ENCODE results near the gene INHBC. TPM values are rescaled to one million over a fixed set of nuclear protein-coding genes. Genes with fewer than 3 reads are reported as not detected.

The INHBC gene
- total RNA-seq, 4 donors from 2014 or later, result not detected

GRCh38 chr12:57460841-57461275 lies 26.3 kb downstream of the INHBC start:
- H3K27ac ChIP-seq, result peak overlapping the region in 3 of 4 donors; percentile 80 to 89 (median 83)
- H3K9me3 ChIP-seq, result no peaks in the 10 kb centered on the region
- no peaks in the 10 kb centered on the region for H3K27me3 ChIP-seq
- no peak for TF ChIP-seq POLR2A (IDR thresholded peaks at IDR 0.05)
- no peak for TF ChIP-seq CTCF (IDR thresholded peaks at IDR 0.05)
- no peaks in the 10 kb centered on the region for H3K36me3 ChIP-seq
- peak overlapping the region; percentile 59 to 74 (median 67) for H3K4me3 ChIP-seq
- DNase-seq, result no peak
- H3K4me1 ChIP-seq, result peaks cover 8 to 35% (median 15%) of the 10 kb centered on the region in 4 donors

- Histone ChIP-seq H3K27me3 (no peaks in the 10 kb centered on the region), H3K4me3 (peak overlapping the region; percentile 46 to 74 (median 67)), H3K4me1 (peaks cover 8 to 30% (median 15%) of the 10 kb centered on the region in 4 donors), H3K36me3 (no peaks in the 10 kb centered on the region), H3K9me3 (no peaks in the 10 kb centered on the region), H3K27ac (peak overlapping the region; percentile 49 to 89 (median 82))
- no peak for TF ChIP-seq POLR2A (IDR thresholded peaks at IDR 0.05)
- no peak for TF ChIP-seq CTCF (IDR thresholded peaks at IDR 0.05)
- DNase-seq, result peak; percentile 71 to 82 (median 76)
Measured at GRCh38 chr12:57461276-57461916, 26.8 kb downstream of the INHBC start.

- no peaks in the 10 kb centered on the region for H3K27me3 ChIP-seq
- H3K36me3 ChIP-seq, result no peaks in the 10 kb centered on the region
- H3K27ac ChIP-seq, result peak overlapping the region; percentile 49 to 89 (median 82)
- H3K4me3 ChIP-seq, result peak overlapping the region; percentile 46 to 74 (median 67)
- DNase-seq, result no peak
- H3K9me3 ChIP-seq, result no peaks in the 10 kb centered on the region
- TF ChIP-seq POLR2A (IDR thresholded peaks at IDR 0.05), result no peak
- TF ChIP-seq CTCF (IDR thresholded peaks at IDR 0.05), result no peak
- peaks cover 8 to 30% (median 15%) of the 10 kb centered on the region in 4 donors for H3K4me1 ChIP-seq
Measured at GRCh38 chr12:57461917-57462250, 27.3 kb downstream of the INHBC start.

- peak; percentile 86 to 95 (median 88) for DNase-seq
- Histone ChIP-seq H3K27ac (peak overlapping the region; percentile 49 to 89 (median 82)), H3K36me3 (no peaks in the 10 kb centered on the region), H3K4me1 (peaks cover 8 to 30% (median 15%) of the 10 kb centered on the region in 4 donors), H3K27me3 (no peaks in the 10 kb centered on the region), H3K4me3 (peak overlapping the region; percentile 46 to 74 (median 67)), H3K9me3 (no peaks in the 10 kb centered on the region)
- TF ChIP-seq CTCF (IDR thresholded peaks at IDR 0.05) (peak; percentile 91 to 97 (median 94)), POLR2A (IDR thresholded peaks at IDR 0.05) (peak in 1 of 2 donors; percentile 49)
Measured at GRCh38 chr12:57462251-57462911, 27.8 kb downstream of the INHBC start.

- DNase-seq, result no peak
- no peaks in the 10 kb centered on the region for H3K27me3 ChIP-seq
- TF ChIP-seq CTCF (IDR thresholded peaks at IDR 0.05) (no peak), POLR2A (IDR thresholded peaks at IDR 0.05) (no peak)
- no peaks in the 10 kb centered on the region for H3K36me3 ChIP-seq
- H3K27ac ChIP-seq, result peak overlapping the region in 2 of 4 donors; percentile 83 to 89
- H3K4me3 ChIP-seq, result peak overlapping the region in 2 of 4 donors; percentile 64 to 70
- no peaks in the 10 kb centered on the region for H3K9me3 ChIP-seq
- H3K4me1 ChIP-seq, result peaks cover 8 to 30% (median 15%) of the 10 kb centered on the region in 4 donors
Measured at GRCh38 chr12:57462912-57463253, 28.3 kb downstream of the INHBC start.
